ENCODE data around the gene LSM14A. TPM values are rescaled to one million over a fixed set of nuclear protein-coding genes. Genes with fewer than 3 reads are reported as not detected.

The LSM14A gene
- total and polyA plus RNA-seq, 9 of the 15 experiments (the other 6 are each of a cell fraction or from before 2014, with no cell fraction given): 19.5 to 150 (median 95.1) TPM

- no peak for TF ChIP-seq CHAMP1 (IDR thresholded peaks at IDR 0.05)
- no peak for TF ChIP-seq BRF2 (IDR thresholded peaks at IDR 0.05; ENCODE audit: borderline replicate concordance, insufficient read depth, insufficient read length)
- TF ChIP-seq SMAD3 (CRISPR knock-in tag; conservative IDR thresholded peaks at IDR 0.05): no peak
- TF ChIP-seq GABPB1 (CRISPR knock-in tag; IDR thresholded peaks at IDR 0.05): no peak
- TF ChIP-seq ZNF239 (CRISPR knock-in tag; IDR thresholded peaks at IDR 0.05): no peak
- no peak for TF ChIP-seq MTA2 (IDR thresholded peaks at IDR 0.05; ENCODE audit: low read depth)
- TF ChIP-seq E4F1 (CRISPR knock-in tag; IDR thresholded peaks at IDR 0.05; ENCODE audit: borderline replicate concordance): no peak
- TF ChIP-seq EP400 (IDR thresholded peaks at IDR 0.05): no peak
- no peak for TF ChIP-seq E2F1 (CRISPR knock-in tag; IDR thresholded peaks at IDR 0.05)
- TF ChIP-seq PTBP1 (IDR thresholded peaks at IDR 0.05; ENCODE audit: low read depth, low read length): no peak
- no peak for TF ChIP-seq ZHX1 (conservative IDR thresholded peaks at IDR 0.05; ENCODE audit: low read length)
- TF ChIP-seq ZNF444 (CRISPR knock-in tag; IDR thresholded peaks at IDR 0.05): no peak
- TF ChIP-seq ZSCAN32 (CRISPR knock-in tag; IDR thresholded peaks at IDR 0.05): no peak
- no peak for TF ChIP-seq ASH1L (IDR thresholded peaks at IDR 0.05; ENCODE audit: borderline replicate concordance, low read depth, partially characterized antibody)
- peak; percentile 37; the same call in 1 of the 2 replicates for TF ChIP-seq SMARCE1 (IDR thresholded peaks at IDR 0.05)
- TF ChIP-seq ZNF408 (CRISPR knock-in tag; IDR thresholded peaks at IDR 0.05; ENCODE audit: low read depth): no peak
- TF ChIP-seq RCOR1 (IDR thresholded peaks at IDR 0.05; ENCODE audit: borderline replicate concordance in 1 of 2, low read depth in 2 of 2, low read length in 2 of 2): no peak
- TF ChIP-seq PHB2 (IDR thresholded peaks at IDR 0.05; ENCODE audit: low read depth): no peak
- TF ChIP-seq BHLHE40 (IDR thresholded peaks at IDR 0.05; ENCODE audit: low read length): no peak
These were observed 52.8 kb downstream of the LSM14A start (continued) for GRCh38 chr19:34224996-34225658.

Data from K562 (cell line).